ENCODE data around the gene DACT3.

Gene DACT3, protein sequence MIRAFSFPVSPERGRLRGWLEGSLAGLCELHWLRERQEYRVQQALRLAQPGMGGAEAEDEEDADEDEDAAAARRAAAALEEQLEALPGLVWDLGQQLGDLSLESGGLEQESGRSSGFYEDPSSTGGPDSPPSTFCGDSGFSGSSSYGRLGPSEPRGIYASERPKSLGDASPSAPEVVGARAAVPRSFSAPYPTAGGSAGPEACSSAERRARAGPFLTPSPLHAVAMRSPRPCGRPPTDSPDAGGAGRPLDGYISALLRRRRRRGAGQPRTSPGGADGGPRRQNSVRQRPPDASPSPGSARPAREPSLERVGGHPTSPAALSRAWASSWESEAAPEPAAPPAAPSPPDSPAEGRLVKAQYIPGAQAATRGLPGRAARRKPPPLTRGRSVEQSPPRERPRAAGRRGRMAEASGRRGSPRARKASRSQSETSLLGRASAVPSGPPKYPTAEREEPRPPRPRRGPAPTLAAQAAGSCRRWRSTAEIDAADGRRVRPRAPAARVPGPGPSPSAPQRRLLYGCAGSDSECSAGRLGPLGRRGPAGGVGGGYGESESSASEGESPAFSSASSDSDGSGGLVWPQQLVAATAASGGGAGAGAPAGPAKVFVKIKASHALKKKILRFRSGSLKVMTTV

DNA sequence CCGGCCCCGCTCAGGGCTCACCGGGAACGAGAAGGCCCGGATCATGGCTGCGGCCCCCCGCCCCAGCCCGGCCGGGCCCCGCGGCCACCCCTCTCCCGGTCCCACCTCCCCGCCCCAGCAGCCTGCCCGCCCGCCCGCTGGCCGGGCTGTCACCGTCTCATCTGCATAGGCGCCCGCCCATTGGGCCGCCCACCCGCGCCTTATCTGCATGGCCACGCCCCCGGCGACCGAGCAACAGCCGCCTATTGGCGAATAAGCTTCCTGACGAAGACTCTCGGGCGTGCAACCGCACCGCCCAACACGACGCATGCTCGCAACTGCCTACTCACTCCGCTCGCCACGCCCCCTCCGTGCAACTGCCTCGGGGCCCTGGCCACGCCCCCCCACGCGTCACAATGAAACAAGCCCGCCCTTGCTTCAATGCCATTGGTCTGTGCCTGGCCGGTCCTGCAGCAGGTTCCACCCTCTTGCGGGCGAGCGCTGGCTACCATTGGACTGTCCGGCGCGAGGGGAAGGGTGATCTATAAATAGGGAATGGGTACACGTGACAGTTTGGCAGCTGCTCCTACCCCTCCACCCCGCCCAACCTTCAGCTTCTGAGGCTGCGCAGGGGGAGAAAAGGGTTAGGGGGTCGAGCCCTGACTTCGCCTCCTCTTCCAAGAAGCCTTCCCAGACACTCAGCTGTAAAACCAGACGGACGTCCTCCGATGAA lies at the start of gene DACT3:
Gene DACT3 (minus strand): TSS at position 163 of the 712 bp plus-strand sequence. CDS start 118 bp downstream, at position 45.
- TF ChIP-seq GATA3 (IDR thresholded peaks at IDR 0.05; ENCODE audit: low read depth, low read length) = no peak
- TF ChIP-seq GATA2 (IDR thresholded peaks at IDR 0.05; ENCODE audit: low read depth, low read length) = no peak

DNA sequence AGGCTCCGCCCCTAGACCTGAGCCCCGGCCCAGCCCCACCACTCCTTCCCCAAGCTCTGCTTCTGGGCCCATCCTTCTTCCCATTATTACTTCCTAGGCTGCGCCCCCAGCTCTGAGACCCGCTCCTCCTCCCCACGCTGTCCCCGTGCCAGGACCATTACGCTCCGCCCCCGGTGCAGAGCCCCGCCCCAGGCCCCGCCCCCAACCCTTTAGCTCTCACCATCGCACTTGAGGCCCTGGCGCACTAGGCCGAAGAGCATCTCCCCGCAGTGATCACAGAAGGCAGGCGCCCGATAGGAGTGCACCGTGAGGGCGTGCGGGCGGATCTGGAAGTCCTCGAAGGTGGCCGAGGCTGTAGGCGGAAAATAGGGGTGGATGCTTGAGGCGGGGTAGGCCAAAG lies 49.7 kb upstream of the DACT3 start:
- TF ChIP-seq GATA3 (IDR thresholded peaks at IDR 0.05; ENCODE audit: low read depth, low read length) (no peak), GATA2 (IDR thresholded peaks at IDR 0.05; ENCODE audit: low read depth, low read length) (no peak)

DNA sequence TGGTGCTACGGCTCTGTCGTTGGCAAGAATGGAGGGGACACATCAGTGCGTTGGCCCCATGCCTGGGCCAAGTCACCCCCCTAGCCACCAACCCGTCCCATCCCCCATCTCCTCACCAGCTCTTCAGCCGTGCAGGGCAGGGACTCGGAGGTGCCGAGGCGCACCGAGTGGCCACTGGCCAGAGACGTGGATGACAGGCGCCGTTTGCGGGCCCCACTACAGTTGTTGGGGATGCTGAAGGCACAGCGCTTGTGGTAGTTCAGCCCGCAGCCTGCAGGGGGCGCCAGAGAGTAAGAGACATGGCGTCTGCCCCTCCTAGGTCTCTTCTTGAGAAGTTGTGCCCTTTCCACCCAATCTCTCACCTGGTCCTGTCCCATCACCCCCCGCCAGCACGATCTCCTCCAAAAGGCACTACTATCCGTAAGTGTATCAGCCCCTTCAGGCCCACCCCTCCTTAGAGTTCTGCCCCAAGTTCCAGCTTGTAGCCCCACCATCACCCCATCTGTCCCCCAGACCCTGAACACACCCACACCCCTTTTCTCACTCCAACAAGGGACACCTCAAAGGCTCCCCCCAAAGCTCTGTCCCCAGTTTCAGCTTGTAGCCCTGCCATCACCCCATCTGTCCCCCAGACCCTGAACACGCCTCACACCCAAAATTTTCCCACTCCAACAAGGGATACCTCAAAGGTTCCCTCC lies 43.5 kb upstream of the DACT3 start:
- no peak for TF ChIP-seq GATA3 (IDR thresholded peaks at IDR 0.05; ENCODE audit: low read depth, low read length)
- TF ChIP-seq GATA2 (IDR thresholded peaks at IDR 0.05; ENCODE audit: low read depth, low read length) = no peak

DNA sequence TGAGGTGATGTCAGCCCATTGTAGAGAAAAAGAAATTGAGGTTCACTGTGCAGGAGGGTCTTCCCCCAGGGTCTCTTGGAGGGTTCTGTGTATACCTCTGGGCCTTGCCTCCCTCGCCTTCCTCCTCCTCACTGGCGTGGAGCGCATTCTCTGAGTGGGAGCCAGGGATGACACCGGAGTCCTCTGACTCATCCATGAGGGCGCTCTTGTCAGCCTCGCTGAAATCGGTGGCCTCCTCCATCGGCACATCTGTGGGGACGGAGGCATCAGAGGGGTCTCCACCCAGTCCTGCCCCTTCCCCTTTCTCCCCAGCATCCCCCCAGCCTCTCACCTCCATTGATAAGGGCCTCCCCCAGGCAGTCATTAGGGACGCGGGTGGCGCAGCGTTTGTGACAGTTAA lies 39.7 kb upstream of the DACT3 start:
- TF ChIP-seq GATA2 (IDR thresholded peaks at IDR 0.05; ENCODE audit: low read depth, low read length) (no peak), GATA3 (IDR thresholded peaks at IDR 0.05; ENCODE audit: low read depth, low read length) (no peak)

GRCh38 chr19:46698395-46699321 lies 37.7 kb upstream of the DACT3 start:
- no peak for TF ChIP-seq GATA3 (IDR thresholded peaks at IDR 0.05; ENCODE audit: low read depth, low read length)
- TF ChIP-seq GATA2 (IDR thresholded peaks at IDR 0.05; ENCODE audit: low read depth, low read length) = no peak

DNA sequence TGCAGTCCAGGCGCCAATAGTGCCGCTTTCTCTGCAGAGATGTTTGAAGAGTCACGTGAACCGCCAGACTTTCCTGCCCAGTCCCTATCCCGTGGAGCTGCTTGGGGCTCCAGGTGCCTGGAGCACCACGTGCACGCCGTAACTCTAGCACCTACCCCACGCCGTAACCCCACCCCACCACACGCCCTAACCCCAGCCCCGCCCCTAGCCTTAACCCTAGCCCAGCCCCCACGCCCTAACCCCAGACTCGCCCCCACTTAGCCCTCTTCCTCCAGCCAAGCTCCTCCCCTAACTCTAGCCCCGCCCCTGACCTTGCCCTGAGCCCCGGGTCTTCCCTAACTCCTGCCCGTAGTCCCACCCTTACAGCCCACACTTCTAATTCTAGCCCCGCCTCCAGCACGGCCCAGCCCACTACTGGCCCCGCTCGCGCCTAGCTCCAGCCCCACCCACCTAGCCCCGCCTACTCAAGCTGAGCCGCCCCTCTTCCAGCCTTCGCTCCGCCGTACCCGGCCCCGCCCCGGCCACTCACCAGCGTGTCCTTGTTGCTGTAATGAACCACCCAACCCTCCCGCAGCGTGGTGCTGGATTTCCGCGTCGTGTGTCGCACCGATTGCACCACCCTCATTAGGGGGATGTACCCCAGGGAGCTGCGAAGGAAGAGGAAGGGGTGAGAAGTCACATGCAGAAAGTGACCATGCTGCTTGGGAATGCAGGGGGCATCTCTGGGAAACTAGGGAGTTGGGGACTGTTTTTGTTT lies 36.4 kb upstream of the DACT3 start:
- TF ChIP-seq GATA3 (IDR thresholded peaks at IDR 0.05; ENCODE audit: low read depth, low read length) = no peak
- TF ChIP-seq GATA2 (IDR thresholded peaks at IDR 0.05; ENCODE audit: low read depth, low read length) = no peak

DNA sequence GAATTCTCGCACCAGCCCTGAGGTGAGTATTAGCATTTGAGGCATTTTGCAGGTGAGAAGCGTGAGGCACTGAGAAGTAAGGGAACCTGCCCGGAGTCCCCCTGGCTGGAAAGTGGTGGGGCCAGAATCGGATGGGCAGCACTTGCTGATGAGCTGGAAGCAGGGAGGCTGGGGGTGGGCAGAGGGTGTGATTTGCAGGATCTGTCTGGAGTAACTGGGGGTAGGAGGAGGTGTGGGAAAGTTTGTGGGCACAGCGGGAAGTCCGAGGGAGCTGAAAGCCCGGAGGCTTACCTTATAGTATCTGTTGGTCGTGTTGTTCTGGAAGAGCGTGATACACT lies 35.9 kb upstream of the DACT3 start:
- TF ChIP-seq GATA2 (IDR thresholded peaks at IDR 0.05; ENCODE audit: low read depth, low read length) (no peak), GATA3 (IDR thresholded peaks at IDR 0.05; ENCODE audit: low read depth, low read length) (no peak)

DNA sequence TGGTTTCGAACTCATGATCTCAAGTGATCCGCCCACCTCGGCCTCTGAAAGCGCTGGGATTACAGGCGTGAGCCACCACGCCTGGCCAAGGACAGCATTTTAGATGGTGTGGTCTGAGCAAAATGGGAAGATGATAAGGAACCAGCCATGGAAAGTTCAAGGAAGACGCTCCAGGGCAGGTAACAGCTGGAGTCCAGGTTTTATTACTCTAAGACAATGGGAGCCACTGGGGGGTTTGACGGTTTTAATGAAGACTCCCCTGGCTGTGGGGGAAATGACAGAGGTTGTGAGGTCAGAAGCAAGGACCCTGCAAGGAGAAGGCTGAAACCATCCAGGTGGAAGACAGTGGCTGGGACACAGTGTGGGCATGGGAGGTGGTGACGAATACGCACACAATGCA lies 35.1 kb upstream of the DACT3 start:
- no peak for TF ChIP-seq GATA3 (IDR thresholded peaks at IDR 0.05; ENCODE audit: low read depth, low read length)
- no peak for TF ChIP-seq GATA2 (IDR thresholded peaks at IDR 0.05; ENCODE audit: low read depth, low read length)

GRCh38 chr19:46693760-46694159 lies 32.8 kb upstream of the DACT3 start:
- TF ChIP-seq GATA2 (IDR thresholded peaks at IDR 0.05; ENCODE audit: low read depth, low read length) (no peak), GATA3 (IDR thresholded peaks at IDR 0.05; ENCODE audit: low read depth, low read length) (no peak)

DNA sequence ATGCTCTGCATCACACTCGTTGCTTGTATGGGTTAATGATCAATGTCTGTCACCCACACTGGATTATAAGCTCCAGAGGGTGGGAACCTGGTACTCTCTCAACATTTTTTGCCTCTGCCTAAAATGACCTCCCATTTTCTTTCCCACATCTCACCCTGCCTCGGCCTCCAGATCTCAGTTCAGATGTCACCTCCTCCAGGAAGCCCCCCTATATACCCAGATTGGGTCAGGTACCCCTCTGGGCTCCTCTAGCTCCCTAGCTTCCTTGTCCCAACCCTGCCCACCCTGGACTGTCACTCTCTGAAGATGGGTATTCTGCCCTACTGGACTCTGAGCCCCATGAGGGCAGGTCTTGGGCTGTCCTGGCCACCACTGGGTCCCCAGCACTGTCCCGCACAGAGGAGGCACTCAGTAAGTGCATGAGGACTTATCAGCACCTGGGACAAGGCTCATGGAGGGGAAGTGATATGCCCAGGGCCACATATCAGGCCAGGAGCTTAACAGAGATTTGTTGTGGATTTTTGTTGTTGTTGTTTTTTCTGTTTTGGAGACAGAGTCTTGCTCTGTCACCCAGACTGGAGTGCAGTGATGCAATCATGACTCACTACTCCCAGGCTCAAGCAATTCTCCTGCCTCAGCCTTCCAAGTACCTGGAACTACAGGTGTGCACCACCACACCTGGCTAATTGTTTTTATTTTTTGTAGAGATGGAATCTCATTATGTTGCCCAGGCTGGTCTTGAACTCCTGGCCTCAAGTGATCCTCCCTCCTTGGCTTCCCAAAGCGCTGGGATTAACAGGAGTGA lies 32.1 kb upstream of the DACT3 start:
- TF ChIP-seq GATA3 (IDR thresholded peaks at IDR 0.05; ENCODE audit: low read depth, low read length) (no peak), GATA2 (IDR thresholded peaks at IDR 0.05; ENCODE audit: low read depth, low read length) (no peak)

- TF ChIP-seq GATA2 (IDR thresholded peaks at IDR 0.05; ENCODE audit: low read depth, low read length) (no peak), GATA3 (IDR thresholded peaks at IDR 0.05; ENCODE audit: low read depth, low read length) (no peak)
Measured at GRCh38 chr19:46691948-46692347, 31.0 kb upstream of the DACT3 start.

DNA sequence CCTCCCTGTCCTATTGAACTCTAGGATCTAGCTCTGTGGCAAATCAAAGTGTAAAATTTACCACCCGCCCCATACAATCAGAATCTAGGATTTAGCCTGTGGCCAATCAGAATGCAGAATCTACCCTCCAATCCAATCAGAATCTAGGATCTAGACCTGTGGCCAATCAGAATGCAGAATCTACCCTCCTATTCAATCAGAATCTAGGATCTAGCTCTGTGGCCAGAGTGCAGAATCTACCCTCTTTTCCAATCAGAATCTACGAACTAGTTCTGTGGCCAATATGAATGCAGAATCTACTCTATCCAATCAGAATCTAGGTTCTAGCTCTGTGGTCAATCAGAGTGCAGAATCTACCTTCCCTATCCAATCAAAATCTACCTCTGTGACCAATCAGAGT lies 30.1 kb upstream of the DACT3 start:
- TF ChIP-seq GATA2 (IDR thresholded peaks at IDR 0.05; ENCODE audit: low read depth, low read length) = no peak
- TF ChIP-seq GATA3 (IDR thresholded peaks at IDR 0.05; ENCODE audit: low read depth, low read length) = no peak

Data from SH-SY5Y (cell line).